Thyroid gland (tissue), 4 donors: ENCODE data around the gene OR4D1.

Experiments used
- CTCF ChIP-seq, 6 experiments: fragments of 200-600 bp in 3 of 6; fragments of 450-650 bp in 3 of 6; sonication (generic) in 3 of 6; IDR thresholded peaks; one replicate each; pipeline ENCODE4 v1.5.1; 2016 to 2019; ENCODE audit warnings: antibody characterized with exemption in 6 of 6, mild to moderate bottlenecking in 2 of 6, inconsistent platforms in 1 of 6, moderate library complexity in 1 of 6
- POLR2A ChIP-seq, 2 donors: fragments of 450-650 bp; IDR thresholded peaks; one replicate each; pipeline ENCODE4 v1.6.1; 2017; ENCODE audit warnings: antibody characterized with exemption in 2 of 2, mild to moderate bottlenecking in 2 of 2, moderate library complexity in 1 of 2

- TF ChIP-seq POLR2A (IDR thresholded peaks at IDR 0.05): no peak
- TF ChIP-seq CTCF (IDR thresholded peaks at IDR 0.05): no peak
Measured at GRCh38 chr17:58110012-58110411, 38.2 kb upstream of the OR4D1 start.
